K562 (cell line): ENCODE results near the gene TIFAB. TPM values are rescaled to one million over a fixed set of nuclear protein-coding genes. Genes with fewer than 3 reads are reported as not detected.

Source experiments
- ATAC-seq: fragments of 200-7000 bp; cut with Tn5 transposase; 3 replicates; pipeline ENCODE4 v1.9.1; 2020; ENCODE audit warnings: moderate library complexity
- Bru-seq: library from RNA; stranded (reverse); fragments of 400-500 nt; gene quantifications from one replicate; lab custom pipeline; 2021; lab: Mats Ljungman, UMichigan
- BruChase-seq, 2 experiments: library from RNA; stranded (reverse); fragments of 400-500 nt; gene quantifications; one replicate each; lab custom pipeline; 2021; lab: Mats Ljungman, UMichigan
- BruUV-seq: library from RNA; stranded (reverse); fragments of 400-500 nt; replicated peaks from 2 replicates; lab custom pipeline; 2021; lab: Mats Ljungman, UMichigan
- CTCF ChIA-PET: fragments of 300-600 bp; formaldehyde crosslinking; extraction: SDS; loops from one replicate; lab custom pipeline; 2021; ENCODE audit warnings: low intra/inter-chr PET ratio; lab: Yijun Ruan, JAX
- POLR2A ChIA-PET: fragments of 300-600, 350-650 bp; sonication (Branson Sonifier 250); formaldehyde crosslinking; extraction: SDS; loops from one replicate; lab custom pipeline; 2021; ENCODE audit warnings: antibody characterized with exemption, inconsistent platforms; lab: Yijun Ruan, JAX
- DNase-seq, 4 experiments: peaks; one replicate each; pipeline versions ENCODE4 v3.0.0 to v3.0.0-alpha.2; 2011 to 2018; ENCODE audit warnings: low spot score in 3 of 4, mixed read lengths in 3 of 4; ENCODE audit errors: extremely low read depth in 1 of 4
- FAIRE-seq: peaks from 2 replicates; lab custom pipeline; 2011; peaks lifted over from hg19 to GRCh38; lab: Jason Lieb, UNC
- H2AFZ ChIP-seq: 2 replicates; pipeline ENCODE4 v1.6.0; 2011; ENCODE audit warnings: low read depth, low read length, control low read depth, inconsistent platforms
- H3K27ac ChIP-seq: fragments of 200-600 bp; 3 replicates; pipeline ENCODE4 v1.8.0; 2011; ENCODE audit warnings: low read depth, mild to moderate bottlenecking, control low read depth, inconsistent platforms, low read length, moderate library complexity, mixed read lengths; ENCODE audit errors: extremely low read depth
- H3K27me3 ChIP-seq, 2 experiments: fragments of 300-600 bp in 1 of 2; 2 replicates in 1 of 2; 3 replicates in 1 of 2; pipeline versions ENCODE4 v1.6.0 to v1.8.0; 2011; ENCODE audit warnings: inconsistent platforms in 2 of 2, low read length in 2 of 2, mild to moderate bottlenecking in 1 of 2, mixed read lengths in 1 of 2, moderate library complexity in 1 of 2; ENCODE audit not compliant: control insufficient read depth in 2 of 2, insufficient read depth in 2 of 2
- H3K36me3 ChIP-seq: fragments of 300-600 bp; 3 replicates; pipeline ENCODE4 v1.8.0; 2011; ENCODE audit warnings: mild to moderate bottlenecking, low read length, inconsistent platforms; ENCODE audit not compliant: control insufficient read depth, insufficient read depth
- H3K4me1 ChIP-seq, 2 experiments: fragments of 200-600 bp in 1 of 2; replicated peaks in 1 of 2; 2 replicates in 1 of 2; 3 replicates in 1 of 2; pipeline versions ENCODE4 v1.5.1 to v1.8.0; 2011; ENCODE audit warnings: inconsistent platforms in 2 of 2, low read length in 2 of 2, mild to moderate bottlenecking in 1 of 2, mixed read lengths in 1 of 2, moderate library complexity in 1 of 2; ENCODE audit not compliant: control insufficient read depth in 2 of 2, insufficient read depth in 2 of 2
- H3K4me2 ChIP-seq: 2 replicates; pipeline ENCODE4 v1.6.1; 2011; ENCODE audit warnings: low read length, control low read depth, inconsistent platforms, mixed read lengths; ENCODE audit not compliant: insufficient read depth
- H3K4me3 ChIP-seq: fragments of 200-600 bp; sonication (generic), shearing (Covaris generic); 2 replicates; pipeline ENCODE4 v1.5.1; 2016; ENCODE audit warnings: control low read depth, inconsistent platforms
- H3K79me2 ChIP-seq: fragments of 200-600 bp; 3 replicates; pipeline ENCODE4 v1.8.0; 2011; ENCODE audit warnings: low read length, inconsistent platforms; ENCODE audit not compliant: control insufficient read depth, insufficient read depth
- H3K9ac ChIP-seq, 2 experiments: 2 replicates each; pipeline versions ENCODE4 v1.6.0 to v1.6.1; 2011; ENCODE audit warnings: low read depth in 2 of 2, low read length in 2 of 2, control low read depth in 1 of 2, inconsistent platforms in 1 of 2, mild to moderate bottlenecking in 1 of 2, mixed read lengths in 1 of 2; ENCODE audit not compliant: insufficient read depth in 1 of 2
- H3K9me1 ChIP-seq: one replicate; pipeline ENCODE4 v1.6.0; 2011; ENCODE audit warnings: inconsistent platforms, mild to moderate bottlenecking, low read length, moderate library complexity; ENCODE audit not compliant: control insufficient read depth, insufficient read depth
- H3K9me3 ChIP-seq: replicated peaks from 2 replicates; pipeline ENCODE4 v1.5.1; 2011; ENCODE audit warnings: low read depth, low read length, inconsistent platforms; ENCODE audit not compliant: control insufficient read depth, insufficient read depth
- H4K20me1 ChIP-seq: replicated peaks from 2 replicates; pipeline ENCODE4 v1.6.1; 2011; ENCODE audit warnings: low read length, inconsistent platforms, mixed read lengths; ENCODE audit not compliant: control insufficient read depth, insufficient read depth
- DACH1 ChIP-seq: fragments of 450-650 bp; IDR thresholded peaks from 2 replicates; pipeline ENCODE4 v1.6.1; 2018; ENCODE audit not compliant: partially characterized antibody
- ELF1 ChIP-seq: fragments of 200-800 bp; sonication (Bioruptor generic); IDR thresholded peaks from 2 replicates; pipeline ENCODE4 v1.6.1; 2016; ENCODE audit warnings: missing genetic modification characterization, missing compliant biosample characterization
- MCM7 ChIP-seq, 2 experiments: fragments of 450-650 bp; IDR thresholded peaks; 2 replicates each; pipeline ENCODE4 v1.6.1; 2016 to 2018
- MTA2 ChIP-seq: fragments of 450-650 bp; IDR thresholded peaks from 2 replicates; pipeline ENCODE4 v1.6.1; 2016; ENCODE audit warnings: low read depth
- PHF20 ChIP-seq: fragments of 450-650 bp; IDR thresholded peaks from 2 replicates; pipeline ENCODE4 v1.6.1; 2018; ENCODE audit not compliant: partially characterized antibody
- SIN3A ChIP-seq, 2 experiments: fragments of 150-350 bp in 1 of 2; IDR thresholded peaks; 2 replicates each; pipeline ENCODE4 v1.6.1; 2011 to 2016; ENCODE audit warnings: borderline replicate concordance in 2 of 2, low read depth in 2 of 2, low read length in 2 of 2, mild to moderate bottlenecking in 2 of 2, moderate library complexity in 2 of 2; ENCODE audit not compliant: control insufficient read depth in 1 of 2
- SMARCB1 ChIP-seq: IDR thresholded peaks from 2 replicates; pipeline ENCODE4 v1.6.1; 2011; ENCODE audit warnings: improper control_type of control experiment, low read depth; ENCODE audit not compliant: insufficient read length
- ZKSCAN1 ChIP-seq: fragments of 150-350 bp; IDR thresholded peaks from 2 replicates; pipeline ENCODE4 v1.6.1; 2016; ENCODE audit warnings: low read depth, low read length
- ZNF76 ChIP-seq: fragments of 250-450 bp; sonication (Bioruptor Pico); IDR thresholded peaks from 2 replicates; pipeline ENCODE4 v1.4.0; 2020; ENCODE audit warnings: mild to moderate bottlenecking, moderate library complexity, borderline replicate concordance
- WGBS: fragments of 100-300 bp; shearing (Covaris generic); methylation state at CpG from one replicate; pipeline ENCODE4 v1.1.6; 2016; ENCODE audit warnings: low coverage, mixed read lengths; ENCODE audit not compliant: insufficient coverage; ENCODE audit errors: missing lambda C conversion rate; 5-methylcytosine and 5-hydroxymethylcytosine counted together
- in situ Hi-C: fragments of 300-500 bp; cut with MboI; formaldehyde crosslinking; loops from 4 replicates; pipeline ENCODE4 v1.15.0; 2018; ENCODE audit warnings: inconsistent platforms, mixed read lengths
- intact Hi-C: fragments of 100-400 bp; cut with micrococcal nuclease; formaldehyde crosslinking; loops from 2 replicates; pipeline ENCODE4 v1.14.2; 2022
- long read RNA-seq, 3 experiments: library from polyadenylated mRNA in 2 of 3; library from RNA in 1 of 3; unstranded in 2 of 3; stranded (forward) in 1 of 3; transcript quantifications; one replicate each; pipeline ENCODE4 v2.0.0, GENCODE V29; 2019 to 2022
- polyA minus RNA-seq, 3 experiments: library from RNA; depleted of rRNA, polyadenylated mRNA; stranded (reverse); fragments of >200 nt; gene quantifications; 2 replicates each; pipeline ENCODE4 v1.2.3, GENCODE V29; 2011
- polyA plus RNA-seq, 8 experiments: library from polyadenylated mRNA; depleted of rRNA in 4 of 8; stranded (reverse) in 5 of 8; unstranded in 3 of 8; fragments of >200 nt; fragmentation: Nextera tagmentation in 2 of 8; fragmentation: Illumina TruSeq in 1 of 8; extraction: Ambion mirVana in 2 of 8; extraction: Trizol in 1 of 8; gene quantifications; 2 replicates each; pipeline versions ENCODE4 v1.2.1 to v1.2.3, GENCODE V29; 2011 to 2014; ENCODE audit warnings: inconsistent platforms in 1 of 8, missing spikeins in 1 of 8
- total RNA-seq, 7 experiments: library from RNA; depleted of rRNA in 6 of 7; stranded (reverse); fragments of >200 nt in 6 of 7; fragmentation: Illumina TruSeq in 2 of 7; extraction: Trizol in 2 of 7; gene quantifications; 2 replicates each; pipeline versions ENCODE4 v1.2.1 to v1.2.3, GENCODE V29; 2011 to 2021; ENCODE audit warnings: low replicate concordance in 1 of 7
- TF ChIP-seq, protein P1 (sequence below), 2 experiments: fragments of 450-650 bp; formaldehyde crosslinking in 1 of 2; IDR thresholded peaks; 2 replicates each; pipeline versions ENCODE4 v1.4.0 to v1.6.1; 2014 to 2020; ENCODE audit warnings: mild to moderate bottlenecking in 2 of 2, borderline replicate concordance in 1 of 2, low read depth in 1 of 2

TIFAB gene, protein sequence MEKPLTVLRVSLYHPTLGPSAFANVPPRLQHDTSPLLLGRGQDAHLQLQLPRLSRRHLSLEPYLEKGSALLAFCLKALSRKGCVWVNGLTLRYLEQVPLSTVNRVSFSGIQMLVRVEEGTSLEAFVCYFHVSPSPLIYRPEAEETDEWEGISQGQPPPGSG
- total RNA-seq (2011; cell fraction: chromatin; rRNA removed; ENCODE audit: low replicate concordance): not detected in 2 replicates
- not detected in 2 replicates for total RNA-seq (2011; cell fraction: nucleolus; rRNA removed)
- not detected in 2 replicates for total RNA-seq (2011; cell fraction: nucleoplasm; rRNA removed)
- not detected in 2 replicates for total RNA-seq (2014; rRNA removed)
- not detected in 2 replicates for total RNA-seq (2014; rRNA removed; fragmentation: Illumina TruSeq; extraction: Trizol)
- not detected in 2 replicates for total RNA-seq (2015; rRNA removed; fragmentation: Illumina TruSeq; extraction: Trizol)
- not detected in 2 replicates for total RNA-seq (2021)
- not detected in 2 replicates for polyA plus RNA-seq (2011; rRNA removed)
- polyA plus RNA-seq (2011; cell fraction: cytosol; rRNA removed): 0.01 TPM in 1 of 2 replicates, not detected in the other
- polyA plus RNA-seq (2011; cell fraction: nucleus; rRNA removed): not detected in 2 replicates
- not detected in 2 replicates for polyA plus RNA-seq (2012)
- polyA plus RNA-seq (2014; fragmentation: Illumina TruSeq; extraction: Trizol): not detected in 2 replicates
- not detected for polyA plus RNA-seq (2014; fragmentation: Nextera tagmentation; extraction: Ambion mirVana)
- polyA plus RNA-seq (2014; rRNA removed): not detected in 2 replicates
- polyA minus RNA-seq (2011; rRNA and poly(A)+ RNA removed): not detected in 2 replicates
- polyA minus RNA-seq (2011; cell fraction: cytosol; rRNA and poly(A)+ RNA removed): not detected in 2 replicates
- not detected in 2 replicates for polyA minus RNA-seq (2011; cell fraction: nucleus; rRNA and poly(A)+ RNA removed)
- not detected for Bru-seq, nascent RNA
- not detected for BruChase-seq, experiment 1, labeled RNA remaining after a 2-hour chase
- BruChase-seq, experiment 2, labeled RNA remaining after a 6-hour chase: not detected
- long read RNA-seq, experiment 1: 0 reads
- long read RNA-seq, experiment 2: 0 reads
- long read RNA-seq, experiment 3: 0 reads

DNA sequence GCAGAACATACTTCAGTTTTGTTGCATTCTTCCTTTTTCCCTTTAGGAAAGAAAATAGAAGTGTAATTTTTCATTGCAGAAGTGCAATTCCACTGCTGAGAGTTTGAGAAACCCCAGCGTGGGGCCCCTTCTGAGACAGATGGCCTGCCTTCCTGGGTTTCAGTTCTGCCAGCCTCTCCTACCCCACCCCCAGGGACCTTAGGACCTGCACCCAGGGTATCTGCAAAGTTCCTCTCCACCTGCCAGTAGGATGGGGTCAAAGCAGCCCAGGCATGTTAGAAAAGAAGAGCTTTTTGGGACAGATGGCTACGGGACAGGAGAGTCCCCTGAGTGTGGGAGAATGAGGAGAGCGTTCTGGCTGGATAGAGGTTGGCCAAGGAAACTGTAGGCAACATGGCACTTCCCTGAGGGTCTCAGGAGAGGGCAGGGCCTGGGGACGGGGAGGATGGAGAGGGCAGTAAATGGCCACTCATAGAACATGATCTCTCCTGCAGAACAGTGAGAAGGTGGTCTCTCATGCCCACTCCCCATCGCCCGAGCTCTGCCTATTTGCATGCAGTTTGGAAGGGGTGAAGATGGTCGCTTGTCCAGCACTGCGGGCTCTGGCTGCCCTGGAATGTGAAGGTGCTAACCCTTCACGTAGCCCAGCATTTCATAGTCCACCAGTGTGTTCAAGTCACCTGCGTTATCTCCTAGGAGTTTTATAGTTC lies at the start of gene TIFAB:
TSS of gene TIFAB (minus strand) at position 31 of the 710 bp plus-strand sequence. CDS start 2,412 bp downstream, outside the sequence.
- 37% methylated on average over 10 of the region's 10 CpGs for WGBS
- Histone ChIP-seq H3K4me3 (no peak within 1 kb of the TSS), H3K27me3 (no peaks in the 10 kb centered on the region; a peak in 3 of 5 replicates), H3K79me2 (peaks cover 4% of the 10 kb centered on the region; the same call in 1 of the 3 replicates), H3K27ac (no peak within 1 kb of the TSS), H3K4me1 (peaks cover 16 to 24% of the 10 kb centered on the region in 2 experiments), H4K20me1 (no peaks in the 10 kb centered on the region), H3K9me1 (no peaks in the 10 kb centered on the region), H3K9me3 (no peaks in the 10 kb centered on the region), H3K4me2 (no peak within 1 kb of the TSS), H3K36me3 (no peaks in the 10 kb centered on the region), H2AFZ (no peak within 1 kb of the TSS), H3K9ac (no peak within 1 kb of the TSS)
- ChIA-PET POLR2A (interaction anchor here (0.6 kb wide), 1 partner anchor 106 kb away, joined by 3 read pairs; no protein-coding TSS in a partner anchor), CTCF (no interaction called here)
- no peak for DNase-seq
- no peak for ATAC-seq
- no TSS peak for BruUV-seq
- intact Hi-C loops (no loop called here), in situ Hi-C loops (no loop called here)
- FAIRE-seq: no peak
- TF ChIP-seq MTA2 (no peak), PHF20 (no peak), DACH1 (no peak), MCM7 (IDR thresholded peaks at IDR 0.05) (no peak), ELF1 (tag) (no peak), ZKSCAN1 (no peak), ZNF76 (CRISPR knock-in tag) (no peak), SMARCB1 (no peak), SIN3A (IDR thresholded peaks at IDR 0.05; ENCODE audit: borderline replicate concordance in 2 of 2, control insufficient read depth in 1 of 2, low read depth in 2 of 2, low read length in 2 of 2) (no peak)
- TF ChIP-seq, protein P1, sequence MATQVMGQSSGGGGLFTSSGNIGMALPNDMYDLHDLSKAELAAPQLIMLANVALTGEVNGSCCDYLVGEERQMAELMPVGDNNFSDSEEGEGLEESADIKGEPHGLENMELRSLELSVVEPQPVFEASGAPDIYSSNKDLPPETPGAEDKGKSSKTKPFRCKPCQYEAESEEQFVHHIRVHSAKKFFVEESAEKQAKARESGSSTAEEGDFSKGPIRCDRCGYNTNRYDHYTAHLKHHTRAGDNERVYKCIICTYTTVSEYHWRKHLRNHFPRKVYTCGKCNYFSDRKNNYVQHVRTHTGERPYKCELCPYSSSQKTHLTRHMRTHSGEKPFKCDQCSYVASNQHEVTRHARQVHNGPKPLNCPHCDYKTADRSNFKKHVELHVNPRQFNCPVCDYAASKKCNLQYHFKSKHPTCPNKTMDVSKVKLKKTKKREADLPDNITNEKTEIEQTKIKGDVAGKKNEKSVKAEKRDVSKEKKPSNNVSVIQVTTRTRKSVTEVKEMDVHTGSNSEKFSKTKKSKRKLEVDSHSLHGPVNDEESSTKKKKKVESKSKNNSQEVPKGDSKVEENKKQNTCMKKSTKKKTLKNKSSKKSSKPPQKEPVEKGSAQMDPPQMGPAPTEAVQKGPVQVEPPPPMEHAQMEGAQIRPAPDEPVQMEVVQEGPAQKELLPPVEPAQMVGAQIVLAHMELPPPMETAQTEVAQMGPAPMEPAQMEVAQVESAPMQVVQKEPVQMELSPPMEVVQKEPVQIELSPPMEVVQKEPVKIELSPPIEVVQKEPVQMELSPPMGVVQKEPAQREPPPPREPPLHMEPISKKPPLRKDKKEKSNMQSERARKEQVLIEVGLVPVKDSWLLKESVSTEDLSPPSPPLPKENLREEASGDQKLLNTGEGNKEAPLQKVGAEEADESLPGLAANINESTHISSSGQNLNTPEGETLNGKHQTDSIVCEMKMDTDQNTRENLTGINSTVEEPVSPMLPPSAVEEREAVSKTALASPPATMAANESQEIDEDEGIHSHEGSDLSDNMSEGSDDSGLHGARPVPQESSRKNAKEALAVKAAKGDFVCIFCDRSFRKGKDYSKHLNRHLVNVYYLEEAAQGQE (IDR thresholded peaks at IDR 0.05; ENCODE audit: borderline replicate concordance): no peak
- TF ChIP-seq, protein P1 (CRISPR knock-in tag; IDR thresholded peaks at IDR 0.05; ENCODE audit: low read depth): no peak
